Small intestine (tissue), 7 donors: ENCODE data around the gene ACP7. TPM values are rescaled to one million over a fixed set of nuclear protein-coding genes. Genes with fewer than 3 reads are reported as not detected.

Experiments
- DNase-seq, 2 donors: peaks; one replicate each; pipeline versions ENCODE4 v3.0.0 to v3.0.0-alpha.2; 2013
- FAIRE-seq: peaks from 2 replicates; lab custom pipeline; 2012; peaks lifted over from hg19 to GRCh38; lab: Jason Lieb, UNC
- H3K27ac ChIP-seq, 3 donors: one replicate each; pipeline ENCODE4 v1.5.1; 2013; ENCODE audit warnings: low read length in 2 of 3, mild to moderate bottlenecking in 2 of 3, control low read depth in 1 of 3, inconsistent platforms in 1 of 3, low read depth in 1 of 3, moderate library complexity in 1 of 3
- H3K27me3 ChIP-seq, 3 donors: one replicate each; pipeline ENCODE4 v1.6.1; 2013; ENCODE audit warnings: low read length in 3 of 3, inconsistent platforms in 1 of 3; ENCODE audit not compliant: control insufficient read depth in 3 of 3, insufficient read depth in 3 of 3
- H3K36me3 ChIP-seq, 3 donors: one replicate each; pipeline ENCODE4 v1.6.1; 2013; ENCODE audit warnings: low read length in 3 of 3, inconsistent platforms in 1 of 3, low read depth in 1 of 3, mild to moderate bottlenecking in 1 of 3, moderate library complexity in 1 of 3; ENCODE audit not compliant: control insufficient read depth in 3 of 3, insufficient read depth in 2 of 3
- H3K4me1 ChIP-seq, 3 donors: one replicate each; pipeline ENCODE4 v1.6.1; 2013; ENCODE audit warnings: low read length in 2 of 3, inconsistent platforms in 1 of 3, low read depth in 1 of 3, mild to moderate bottlenecking in 1 of 3, moderate library complexity in 1 of 3; ENCODE audit not compliant: control insufficient read depth in 3 of 3, insufficient read depth in 2 of 3
- H3K4me3 ChIP-seq, 3 donors: one replicate each; pipeline ENCODE4 v1.5.1; 2013; ENCODE audit warnings: low read length in 3 of 3, control low read depth in 1 of 3, inconsistent platforms in 1 of 3, low read depth in 1 of 3, mild to moderate bottlenecking in 1 of 3, moderate library complexity in 1 of 3
- H3K9me3 ChIP-seq, 2 donors: one replicate each; pipeline ENCODE4 v1.6.1; 2013; ENCODE audit warnings: low read depth in 1 of 2, low read length in 1 of 2; ENCODE audit not compliant: control insufficient read depth in 2 of 2, insufficient read depth in 1 of 2
- WGBS, 3 donors: extraction: QIAGEN DNeasy Blood & Tissue Kit; methylation state at CpG; one replicate each; pipeline ENCODE4 v1.1.7; 2013; 5-methylcytosine and 5-hydroxymethylcytosine counted together
- polyA plus RNA-seq, 4 donors: library from polyadenylated mRNA; stranded (reverse) in 3 of 4; unstranded in 1 of 4; fragments of 200-250 nt in 3 of 4; fragments of 120-200 nt in 1 of 4; gene quantifications; one replicate each; pipeline versions ENCODE4 v1.2.1 to v1.2.3, GENCODE V29; 2013
- donor health status: healthy with polysubstance abuse.
- donor health status: control.
- donor health status: control.
- donor health status: Bipolar disorder and iron deficiency.
- donor health status: healthy.

Gene ACP7
- polyA plus RNA-seq, 4 donors: 0.01 to 2.9 TPM; not detected in 2

DNA sequence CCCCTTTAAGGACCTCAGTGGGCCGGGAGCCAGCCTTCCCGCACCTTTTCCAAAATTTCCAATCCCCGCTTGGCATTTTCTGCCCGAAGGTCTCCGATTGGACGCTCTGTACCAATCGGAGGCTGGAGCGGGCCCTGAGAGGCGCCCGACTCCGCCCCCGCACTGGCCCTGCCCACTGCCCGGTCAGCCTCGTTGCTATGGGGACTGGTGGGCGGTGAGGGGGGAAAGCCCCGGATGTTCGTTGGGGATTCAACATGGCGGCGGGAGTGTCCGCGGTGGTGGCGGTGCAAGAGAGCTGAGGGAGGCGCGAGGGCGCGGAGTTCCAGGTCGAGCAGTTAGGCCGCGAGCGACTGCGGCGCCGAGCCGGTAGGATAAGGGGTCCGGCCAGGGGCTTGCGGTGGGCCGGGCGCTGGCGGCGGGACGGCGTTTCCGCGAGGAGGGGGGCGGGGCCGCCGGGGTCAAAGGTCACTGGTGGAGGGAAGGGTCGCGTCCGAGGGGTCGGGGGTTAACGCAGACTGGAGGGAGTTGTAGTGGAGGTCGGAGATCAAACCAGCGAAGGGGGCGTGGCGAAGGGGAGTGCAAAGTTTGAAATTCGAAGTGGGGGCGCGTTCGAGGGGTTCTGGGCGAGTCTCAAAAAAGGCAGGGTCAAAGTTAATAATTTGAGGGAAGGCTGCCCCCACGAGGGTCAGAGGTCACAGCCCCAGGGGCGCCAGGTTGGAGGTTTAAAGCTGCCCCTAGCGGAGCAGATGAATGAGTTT is 41.6 kb downstream of the ACP7 start, which contains the start of gene PAK4:
Gene PAK4 (plus strand): TSS at position 233 of the 758 bp plus-strand sequence. CDS start 43,768 bp downstream, outside the sequence.
- DNase-seq (peak; percentile 97 to 98), FAIRE-seq (no peak)
- Histone ChIP-seq H3K27me3 (no peaks in the 10 kb centered on the region), H3K9me3 (no peaks in the 10 kb centered on the region), H3K4me3 (peak within 1 kb of the TSS; percentile 76 to 91 (median 84)), H3K4me1 (peaks cover 8 to 37% (median 9%) of the 10 kb centered on the region in 3 donors), H3K27ac (peak within 1 kb of the TSS; percentile 92 to 96 (median 96)), H3K36me3 (peaks cover 0 to 32% (median 0%) of the 10 kb centered on the region in 3 donors)
- WGBS, 3 donors: 0 to 1% (median 1%) methylated on average over 63 to 64 of the region's 64 CpGs

DNA sequence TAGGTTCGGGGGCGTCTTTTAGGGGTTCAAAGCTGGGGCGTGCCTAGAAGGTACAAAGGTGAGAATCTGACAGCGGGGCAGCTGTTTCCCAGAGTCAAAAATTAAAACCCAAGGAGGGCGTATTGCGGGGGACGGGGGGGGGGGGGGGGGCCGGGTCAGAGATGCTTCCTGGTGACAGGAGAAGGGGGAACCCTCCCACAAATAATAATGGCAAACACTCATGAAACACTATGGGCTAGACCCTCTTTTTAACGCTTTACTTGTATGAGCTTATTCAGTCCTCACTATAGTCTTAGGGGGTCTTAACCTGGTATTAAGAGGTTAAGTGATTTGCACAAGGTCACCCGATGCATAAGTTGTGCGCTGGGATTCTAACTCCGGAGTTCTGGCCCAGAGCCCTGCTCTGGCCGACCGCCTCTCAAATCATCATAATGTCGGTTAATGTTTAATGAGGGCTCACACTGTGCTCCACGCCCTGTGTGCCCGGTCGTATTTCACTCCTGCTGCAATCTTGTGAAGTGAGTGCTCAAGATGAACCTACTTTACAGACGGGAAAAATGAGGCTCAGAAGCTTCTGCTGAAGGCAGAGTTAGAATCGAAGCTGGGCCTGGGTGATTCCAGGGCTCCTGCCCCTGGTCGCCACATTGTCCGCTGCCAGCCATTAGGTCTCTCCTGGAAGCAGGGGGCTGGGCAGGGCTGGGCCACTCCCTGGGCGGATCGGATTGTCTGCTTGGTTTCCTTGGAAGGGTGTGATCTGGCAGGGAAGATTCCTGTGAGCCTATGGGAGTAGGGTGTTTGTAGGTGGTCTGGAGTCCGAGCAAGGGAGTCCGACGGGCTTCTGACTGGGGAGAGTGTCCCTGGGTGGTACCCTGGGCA is 42.4 kb downstream of the ACP7 start:
- peak overlapping the region; percentile 76 to 91 (median 84) for H3K4me3 ChIP-seq
- no peak for FAIRE-seq
- H3K4me1 ChIP-seq: peaks cover 8 to 46% (median 9%) of the 10 kb centered on the region in 3 donors
- H3K9me3 ChIP-seq: no peaks in the 10 kb centered on the region
- DNase-seq: peak; percentile 93 to 95
- H3K27ac ChIP-seq: peak overlapping the region; percentile 92 to 96 (median 96)
- H3K27me3 ChIP-seq: no peaks in the 10 kb centered on the region
- 9 to 29% (median 25%) methylated on average over 26 to 27 of the region's 27 CpGs for WGBS, 3 donors
- peaks cover 0 to 40% (median 0%) of the 10 kb centered on the region in 3 donors for H3K36me3 ChIP-seq

DNA sequence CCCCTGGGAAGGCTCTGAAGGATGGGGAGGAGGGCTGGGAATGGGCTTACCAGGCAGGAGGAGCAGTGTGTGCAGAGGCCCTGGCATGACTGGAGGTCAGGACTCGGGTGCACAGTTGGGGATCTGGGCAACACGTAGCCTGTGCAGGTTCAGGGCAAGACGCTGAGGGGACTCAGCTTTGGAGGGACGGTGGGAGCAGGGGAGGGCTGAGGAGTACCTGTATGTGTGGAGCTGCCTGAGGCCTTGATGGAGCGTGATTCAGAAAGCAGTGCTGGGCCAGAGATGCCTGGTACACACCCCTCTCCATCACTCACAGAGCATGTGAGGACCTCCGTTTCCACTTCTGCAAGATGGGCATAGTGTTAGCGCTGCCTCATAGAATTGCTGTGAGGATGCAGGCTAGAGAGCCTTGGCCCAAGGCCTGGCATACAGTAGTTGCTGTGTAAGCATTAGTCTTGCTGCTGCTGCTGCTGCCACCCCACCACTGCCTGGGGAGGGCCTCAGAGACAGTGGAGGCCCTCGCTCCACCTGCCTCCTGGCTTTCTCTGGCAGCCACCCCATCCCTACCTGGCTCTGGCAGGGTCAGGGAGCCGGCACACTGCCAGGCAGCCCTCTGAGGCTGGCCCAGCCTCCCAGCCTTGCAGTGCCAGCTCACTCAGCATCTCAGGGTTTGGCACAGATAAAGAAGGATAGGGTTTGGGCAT is 43.8 kb downstream of the ACP7 start:
- Histone ChIP-seq H3K27me3 (no peaks in the 10 kb centered on the region), H3K36me3 (peaks cover 0 to 50% (median 0%) of the 10 kb centered on the region in 3 donors), H3K4me1 (peaks cover 8 to 59% (median 9%) of the 10 kb centered on the region in 3 donors), H3K27ac (peak overlapping the region; percentile 92 to 96 (median 96)), H3K9me3 (no peaks in the 10 kb centered on the region), H3K4me3 (peak overlapping the region in 2 of 3 donors; percentile 76 to 91)
- DNase-seq: no peak
- no peak for FAIRE-seq
- WGBS, 3 donors: 39 to 52% (median 45%) methylated on average over 9 of the region's 9 CpGs

DNA sequence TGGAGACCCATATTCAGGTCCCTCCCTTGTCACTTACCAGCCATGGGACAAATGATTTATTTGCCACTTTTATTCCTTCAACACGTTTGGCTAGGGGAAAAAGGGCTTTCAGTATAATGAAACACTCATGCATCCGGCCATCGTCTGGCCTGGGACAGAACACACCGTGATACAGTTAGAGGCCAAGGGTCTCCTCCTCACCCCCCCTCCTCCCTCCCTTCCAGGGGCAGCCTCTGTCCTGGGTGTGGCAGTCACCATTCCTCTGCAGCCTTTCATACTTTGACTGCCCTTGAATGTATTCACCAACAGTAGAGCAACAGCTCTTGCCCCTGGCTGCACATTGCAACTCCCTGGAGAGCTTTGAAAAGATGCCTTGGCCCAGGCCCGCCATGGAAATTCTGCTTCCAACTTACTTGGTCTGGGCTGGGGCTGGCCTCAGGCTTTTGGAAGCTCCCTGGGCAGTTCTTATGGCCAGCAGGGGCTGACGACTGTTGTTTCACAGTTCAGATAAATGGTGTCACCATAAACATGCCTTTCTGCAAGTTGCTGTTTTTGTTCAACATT is 44.4 kb downstream of the ACP7 start:
- Histone ChIP-seq H3K27me3 (no peaks in the 10 kb centered on the region), H3K9me3 (no peaks in the 10 kb centered on the region), H3K27ac (peak overlapping the region; percentile 92 to 96 (median 96)), H3K36me3 (peaks cover 0 to 50% (median 0%) of the 10 kb centered on the region in 3 donors), H3K4me3 (no peak overlapping the region), H3K4me1 (peaks cover 8 to 65% (median 9%) of the 10 kb centered on the region in 3 donors)
- DNase-seq (peak; percentile 81 to 90), FAIRE-seq (no peak)
- 19 to 37% (median 23%) methylated on average over 6 of the region's 6 CpGs for WGBS, 3 donors

DNA sequence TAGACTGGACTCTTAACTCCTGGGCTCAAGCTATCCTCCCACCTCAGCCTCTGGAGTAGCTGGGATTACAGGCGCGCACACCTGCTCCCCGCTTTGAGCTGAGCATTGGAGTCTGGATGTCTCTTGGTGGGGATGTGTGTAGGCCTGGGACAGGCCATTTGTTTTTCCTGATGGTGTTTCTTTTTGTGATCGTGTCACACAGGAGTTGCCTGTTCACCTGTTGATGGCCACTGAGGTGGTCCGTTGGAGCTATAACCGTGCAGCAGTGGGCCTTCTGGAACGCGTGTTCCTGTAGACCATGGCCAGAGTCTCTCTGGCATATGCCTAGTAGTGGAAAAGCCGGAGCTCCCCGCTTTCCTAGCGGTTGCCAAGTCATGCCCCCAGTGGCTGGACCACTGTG is 44.9 kb downstream of the ACP7 start:
- H3K4me1 ChIP-seq: peaks cover 8 to 70% (median 9%) of the 10 kb centered on the region in 3 donors
- FAIRE-seq: no peak
- peaks cover 0 to 50% (median 0%) of the 10 kb centered on the region in 3 donors for H3K36me3 ChIP-seq
- H3K27ac ChIP-seq: peak overlapping the region in 2 of 3 donors; percentile 92 to 96
- no peak overlapping the region for H3K4me3 ChIP-seq
- no peak for DNase-seq
- no peaks in the 10 kb centered on the region for H3K9me3 ChIP-seq
- no peaks in the 10 kb centered on the region for H3K27me3 ChIP-seq
- 86 to 94% (median 93%) methylated on average over 11 of the region's 11 CpGs for WGBS, 3 donors

DNA sequence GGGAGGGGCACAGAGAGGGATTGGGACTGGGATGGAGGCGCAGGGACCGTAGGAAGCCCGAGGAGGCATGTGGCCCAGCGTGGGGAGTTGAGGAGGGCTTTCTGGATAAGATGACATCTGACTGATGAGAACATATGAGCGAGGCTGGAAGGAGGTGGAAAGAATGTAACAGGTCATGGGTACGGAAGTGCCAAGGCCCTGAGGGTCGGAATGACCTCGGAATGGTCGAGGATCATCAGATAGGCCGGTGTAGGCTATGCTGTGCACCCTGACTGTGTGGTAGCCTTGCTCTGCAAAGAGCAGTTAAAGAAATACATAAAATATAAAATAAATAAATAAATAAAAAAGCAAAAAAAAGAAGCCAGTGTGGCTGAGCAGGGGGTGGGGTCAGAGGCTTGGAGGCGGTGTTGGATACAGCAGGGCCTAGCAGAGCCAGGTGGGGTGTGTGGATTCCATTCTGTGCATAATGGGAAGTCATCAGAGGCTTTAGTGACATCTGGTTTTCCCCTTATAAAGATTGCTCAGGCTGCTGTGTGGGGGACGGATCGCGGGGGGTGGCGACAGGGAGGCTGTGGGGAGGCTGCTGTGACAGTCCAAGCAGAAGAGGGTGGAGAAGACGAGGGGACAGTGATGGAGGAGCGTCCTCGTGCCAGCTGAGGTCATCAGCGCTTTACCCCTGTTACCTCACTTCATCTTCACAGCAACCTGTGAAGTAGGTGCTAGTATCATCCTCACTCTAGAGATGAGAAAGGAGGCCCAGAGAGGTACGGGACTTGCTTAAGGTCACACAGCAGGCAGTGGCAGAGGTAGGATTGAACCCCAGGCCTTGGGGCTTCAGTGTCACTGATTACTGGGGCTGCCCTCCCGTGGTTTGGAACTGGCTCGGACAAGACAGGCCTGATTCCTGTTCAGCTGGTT is 46.4 kb downstream of the ACP7 start:
- H3K4me3 ChIP-seq: no peak overlapping the region
- 83 to 88% (median 84%) methylated on average over 22 of the region's 22 CpGs for WGBS, 3 donors
- peak overlapping the region in 1 of 3 donors; percentile 41 for H3K27ac ChIP-seq
- no peak for DNase-seq
- H3K4me1 ChIP-seq: peaks cover 8 to 76% (median 9%) of the 10 kb centered on the region in 3 donors
- peaks cover 0 to 56% (median 0%) of the 10 kb centered on the region in 3 donors for H3K36me3 ChIP-seq
- FAIRE-seq: no peak
- no peaks in the 10 kb centered on the region for H3K27me3 ChIP-seq
- H3K9me3 ChIP-seq: no peaks in the 10 kb centered on the region

DNA sequence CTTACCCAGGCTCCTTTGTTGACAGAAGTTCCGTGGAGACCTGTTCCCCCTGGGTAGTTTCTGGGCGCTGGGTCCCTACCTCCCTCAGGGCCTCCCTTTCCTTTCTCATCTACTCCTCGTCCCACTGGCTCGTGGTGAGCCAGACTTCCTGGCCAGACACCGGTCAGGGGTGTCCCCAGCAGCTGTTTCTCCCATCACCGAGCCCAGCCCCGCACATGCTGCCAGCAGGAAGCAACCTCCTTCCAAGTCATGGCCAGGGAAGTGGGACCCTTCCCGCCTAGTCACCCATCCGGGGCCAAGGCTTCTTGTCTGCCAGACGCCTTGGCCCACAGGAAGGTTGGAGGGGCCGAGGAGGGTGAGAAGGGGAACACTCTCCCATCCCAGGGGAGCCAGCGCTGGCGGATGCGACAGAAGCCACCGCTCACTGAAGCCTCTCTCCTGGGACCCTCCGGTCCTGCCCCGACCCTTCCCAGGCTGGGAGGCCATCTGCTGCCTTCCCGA is 47.1 kb downstream of the ACP7 start:
- FAIRE-seq (no peak), DNase-seq (no peak)
- Histone ChIP-seq H3K4me3 (no peak overlapping the region), H3K4me1 (peaks cover 8 to 80% (median 11%) of the 10 kb centered on the region in 3 donors), H3K27ac (peak overlapping the region in 1 of 3 donors; percentile 41), H3K9me3 (no peaks in the 10 kb centered on the region), H3K36me3 (peaks cover 0 to 63% (median 0%) of the 10 kb centered on the region in 3 donors), H3K27me3 (no peaks in the 10 kb centered on the region)
- 42 to 66% (median 53%) methylated on average over 14 to 18 of the region's 18 CpGs for WGBS, 3 donors
